ENCODE measurements around the gene MED16.

MED16 gene

DNA sequence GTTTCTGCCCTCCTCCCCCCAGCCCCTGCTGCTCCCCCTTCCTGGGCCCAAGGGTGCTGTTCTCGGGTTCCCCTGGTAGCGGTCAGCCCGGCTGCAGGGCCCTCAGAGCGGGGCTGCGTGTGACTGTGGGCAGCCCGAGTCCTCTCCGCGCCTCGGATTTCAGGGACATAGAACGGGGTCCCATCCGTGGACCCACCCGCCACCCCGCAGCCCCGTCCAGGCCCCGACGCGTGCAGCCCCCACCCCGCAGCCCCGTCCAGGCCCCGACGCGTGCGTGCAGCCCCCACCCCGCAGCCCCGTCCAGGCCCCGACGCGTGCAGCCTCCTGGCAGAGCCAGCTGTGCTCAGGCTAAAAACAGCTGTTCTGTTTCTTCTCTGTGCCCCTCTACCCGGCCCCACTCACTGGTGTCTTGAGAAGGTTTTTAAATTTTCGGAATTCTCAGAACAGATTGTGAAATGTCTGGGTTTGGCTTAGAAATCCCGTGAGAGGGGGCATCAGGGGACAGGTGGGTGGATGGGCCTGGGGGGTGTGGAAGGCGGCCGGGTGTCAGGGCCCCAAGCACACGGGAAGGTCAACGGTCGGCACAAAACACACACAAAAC is 57.7 kb downstream of the MED16 start:
- no peaks in the 10 kb centered on the region for H3K27me3 ChIP-seq (ENCODE audit: control insufficient read depth, insufficient read depth, low read length, poor library complexity, severe bottlenecking)
- H3K36me3 ChIP-seq (ENCODE audit: control insufficient read depth, insufficient read depth, low read length) = no peaks in the 10 kb centered on the region
- H3K4me3 ChIP-seq (ENCODE audit: insufficient read depth, low read depth, low read length) = no peak overlapping the region
- no peak overlapping the region for H3K27ac ChIP-seq (ENCODE audit: insufficient read depth, low read depth, low read length, poor library complexity, severe bottlenecking)
- 91 to 92% methylated on average over 36 of the region's 36 CpGs for WGBS, 2 experiments
- H3K9me3 ChIP-seq (ENCODE audit: control insufficient read depth, low read length) = no peaks in the 10 kb centered on the region
- no peaks in the 10 kb centered on the region for H3K4me1 ChIP-seq (ENCODE audit: control insufficient read depth, insufficient read depth, low read length)

DNA sequence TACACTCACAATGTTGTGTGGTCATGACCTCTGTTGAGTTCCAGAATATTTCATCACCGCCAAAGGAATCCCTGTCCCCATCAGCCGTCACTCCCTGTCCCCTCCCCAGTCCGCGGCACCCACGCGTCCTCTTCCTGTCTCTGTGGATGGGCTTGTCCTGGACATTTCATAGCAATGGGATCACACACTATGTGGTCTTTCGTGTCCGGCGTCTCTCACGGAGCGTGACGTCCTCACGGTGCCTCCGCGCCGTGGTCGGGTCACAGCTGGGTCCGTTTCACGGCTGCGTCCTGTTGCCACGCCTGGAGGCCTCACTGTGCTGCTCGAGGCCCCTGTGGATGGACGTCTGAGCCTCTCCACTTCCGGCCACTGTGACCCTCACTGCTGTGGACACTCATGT is 58.8 kb downstream of the MED16 start:
- Histone ChIP-seq H3K27ac (ENCODE audit: insufficient read depth, low read depth, low read length, poor library complexity, severe bottlenecking) (no peak overlapping the region), H3K36me3 (ENCODE audit: control insufficient read depth, insufficient read depth, low read length) (no peaks in the 10 kb centered on the region), H3K4me1 (ENCODE audit: control insufficient read depth, insufficient read depth, low read length) (no peaks in the 10 kb centered on the region), H3K4me3 (ENCODE audit: insufficient read depth, low read depth, low read length) (no peak overlapping the region), H3K27me3 (ENCODE audit: control insufficient read depth, insufficient read depth, low read length, poor library complexity, severe bottlenecking) (no peaks in the 10 kb centered on the region), H3K9me3 (ENCODE audit: control insufficient read depth, low read length) (no peaks in the 10 kb centered on the region)
- 93% methylated on average over 24 of the region's 24 CpGs for WGBS, 2 experiments

- 85 to 87% methylated on average over 38 of the region's 38 CpGs for WGBS, 2 experiments
- H3K36me3 ChIP-seq (ENCODE audit: control insufficient read depth, insufficient read depth, low read length) = no peaks in the 10 kb centered on the region
- no peak overlapping the region for H3K4me3 ChIP-seq (ENCODE audit: insufficient read depth, low read depth, low read length)
- no peaks in the 10 kb centered on the region for H3K9me3 ChIP-seq (ENCODE audit: control insufficient read depth, low read length)
- no peak overlapping the region for H3K27ac ChIP-seq (ENCODE audit: insufficient read depth, low read depth, low read length, poor library complexity, severe bottlenecking)
- no peaks in the 10 kb centered on the region for H3K27me3 ChIP-seq (ENCODE audit: control insufficient read depth, insufficient read depth, low read length, poor library complexity, severe bottlenecking)
- no peaks in the 10 kb centered on the region for H3K4me1 ChIP-seq (ENCODE audit: control insufficient read depth, insufficient read depth, low read length)
These were observed 61.3 kb downstream of the MED16 start for GRCh38 chr19:831407-832369.

GRCh38 chr19:829129-829758 is 63.7 kb downstream of the MED16 start:
- no peaks in the 10 kb centered on the region for H3K27me3 ChIP-seq (ENCODE audit: control insufficient read depth, insufficient read depth, low read length, poor library complexity, severe bottlenecking)
- H3K4me1 ChIP-seq (ENCODE audit: control insufficient read depth, insufficient read depth, low read length) = no peaks in the 10 kb centered on the region
- H3K4me3 ChIP-seq (ENCODE audit: insufficient read depth, low read depth, low read length) = no peak overlapping the region
- H3K9me3 ChIP-seq (ENCODE audit: control insufficient read depth, low read length) = no peaks in the 10 kb centered on the region
- WGBS, 2 experiments = 84 to 86% methylated on average over 18 of the region's 18 CpGs
- H3K27ac ChIP-seq (ENCODE audit: insufficient read depth, low read depth, low read length, poor library complexity, severe bottlenecking) = no peak overlapping the region
- no peaks in the 10 kb centered on the region for H3K36me3 ChIP-seq (ENCODE audit: control insufficient read depth, insufficient read depth, low read length)

DNA sequence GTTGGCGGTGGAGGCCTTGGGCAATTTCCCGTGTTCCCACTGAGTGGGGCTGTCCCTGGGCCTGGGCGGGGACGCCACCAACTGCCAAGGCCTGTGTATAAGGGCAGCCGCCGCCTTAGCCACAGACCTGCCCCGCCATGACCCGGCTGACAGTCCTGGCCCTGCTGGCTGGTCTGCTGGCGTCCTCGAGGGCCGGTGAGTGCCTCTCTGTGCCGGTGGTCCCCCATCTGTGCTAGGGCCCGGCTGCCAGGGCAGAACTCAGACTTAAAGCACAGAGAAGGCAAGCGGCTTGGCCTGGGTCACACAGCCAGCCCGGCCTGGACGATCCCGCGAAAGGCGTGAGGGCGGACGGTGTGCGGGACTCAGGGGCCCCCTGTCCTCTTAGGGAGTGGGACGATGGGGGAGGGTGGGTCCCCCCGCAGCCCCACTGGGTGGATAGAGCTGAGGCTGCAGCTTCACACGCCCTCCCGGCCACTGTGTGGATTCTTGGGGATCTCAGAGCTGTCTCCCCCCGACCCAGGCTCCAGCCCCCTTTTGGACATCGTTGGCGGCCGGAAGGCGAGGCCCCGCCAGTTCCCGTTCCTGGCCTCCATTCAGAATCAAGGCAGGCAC is 65.2 kb downstream of the MED16 start, which contains the start of gene AZU1:
Gene AZU1, plus strand, starts transcription at position 128 of the 612 bp plus-strand sequence. Its CDS starts 10 bp downstream, at position 138.
- no peaks in the 10 kb centered on the region for H3K36me3 ChIP-seq (ENCODE audit: control insufficient read depth, insufficient read depth, low read length)
- H3K4me3 ChIP-seq (ENCODE audit: insufficient read depth, low read depth, low read length) = no peak within 1 kb of the TSS
- no peaks in the 10 kb centered on the region for H3K9me3 ChIP-seq (ENCODE audit: control insufficient read depth, low read length)
- H3K27ac ChIP-seq (ENCODE audit: insufficient read depth, low read depth, low read length, poor library complexity, severe bottlenecking) = no peak within 1 kb of the TSS
- H3K4me1 ChIP-seq (ENCODE audit: control insufficient read depth, insufficient read depth, low read length) = peaks cover 8% of the 10 kb centered on the region
- H3K27me3 ChIP-seq (ENCODE audit: control insufficient read depth, insufficient read depth, low read length, poor library complexity, severe bottlenecking) = no peaks in the 10 kb centered on the region
- WGBS, 2 experiments = 86 to 89% methylated on average over 33 of the region's 33 CpGs

DNA sequence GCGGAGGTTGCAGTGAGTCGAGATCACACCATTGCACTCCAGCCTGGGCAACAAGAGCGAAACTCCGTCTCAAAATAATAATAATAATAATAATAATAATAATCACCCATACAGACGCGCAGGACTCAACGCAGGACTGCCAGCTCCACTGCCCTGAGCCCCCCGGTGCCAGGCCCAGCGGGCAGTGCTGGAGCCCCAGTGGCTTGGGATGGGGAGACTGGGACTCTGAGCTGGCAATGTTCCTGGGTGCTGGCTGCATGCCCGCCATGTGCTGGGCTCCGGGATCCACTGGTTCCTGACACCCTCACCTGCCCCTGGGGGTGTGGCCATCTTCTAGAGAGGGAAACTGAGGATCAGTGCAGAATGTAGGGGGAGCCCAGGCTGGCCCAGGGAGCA is 65.7 kb downstream of the MED16 start:
- Histone ChIP-seq H3K27me3 (ENCODE audit: control insufficient read depth, insufficient read depth, low read length, poor library complexity, severe bottlenecking) (no peaks in the 10 kb centered on the region), H3K9me3 (ENCODE audit: control insufficient read depth, low read length) (no peaks in the 10 kb centered on the region), H3K4me3 (ENCODE audit: insufficient read depth, low read depth, low read length) (no peak overlapping the region), H3K36me3 (ENCODE audit: control insufficient read depth, insufficient read depth, low read length) (no peaks in the 10 kb centered on the region), H3K27ac (ENCODE audit: insufficient read depth, low read depth, low read length, poor library complexity, severe bottlenecking) (no peak overlapping the region), H3K4me1 (ENCODE audit: control insufficient read depth, insufficient read depth, low read length) (peaks cover 8% of the 10 kb centered on the region)
- WGBS, 2 experiments = 96 to 97% methylated on average over 9 of the region's 11 CpGs

DNA sequence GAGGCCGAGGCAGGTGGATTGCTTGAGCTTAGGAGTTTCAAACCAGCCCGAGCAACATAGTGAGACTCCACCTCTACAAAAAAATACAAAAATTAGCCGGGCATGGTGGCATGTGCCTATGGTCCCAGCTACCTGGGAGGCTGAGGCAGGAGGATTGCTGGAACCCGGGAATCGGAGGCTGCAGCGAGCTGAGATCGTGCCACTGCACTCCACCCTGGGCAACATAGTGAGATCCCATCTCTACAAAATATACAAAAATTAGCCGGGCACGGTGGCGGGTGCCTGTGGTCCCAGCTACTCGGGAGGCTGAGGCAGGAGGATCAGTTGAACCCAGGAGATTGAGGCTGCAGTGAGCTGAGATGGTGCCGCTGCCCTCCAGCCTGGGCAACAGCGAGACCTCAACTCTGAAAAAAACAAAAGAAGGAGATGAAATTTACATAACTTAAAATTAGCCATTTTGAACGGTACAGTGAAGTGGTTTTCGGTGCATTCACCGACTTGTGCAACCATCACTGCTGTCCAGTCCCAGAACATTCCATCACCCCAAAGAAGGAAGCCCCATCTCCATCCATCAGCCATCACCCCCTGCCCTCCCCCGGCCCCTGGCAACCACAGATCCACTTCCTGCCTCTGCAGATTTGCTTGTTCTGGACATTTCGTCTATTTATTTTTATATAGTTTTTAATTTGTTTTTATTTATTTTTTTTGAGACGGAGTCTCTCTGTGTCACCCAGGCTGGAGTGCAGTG is 66.9 kb downstream of the MED16 start:
- no peaks in the 10 kb centered on the region for H3K9me3 ChIP-seq (ENCODE audit: control insufficient read depth, low read length)
- 92 to 93% methylated on average over 17 of the region's 19 CpGs for WGBS, 2 experiments
- H3K27ac ChIP-seq (ENCODE audit: insufficient read depth, low read depth, low read length, poor library complexity, severe bottlenecking) = no peak overlapping the region
- H3K36me3 ChIP-seq (ENCODE audit: control insufficient read depth, insufficient read depth, low read length) = no peaks in the 10 kb centered on the region
- no peak overlapping the region for H3K4me3 ChIP-seq (ENCODE audit: insufficient read depth, low read depth, low read length)
- peaks cover 8% of the 10 kb centered on the region for H3K4me1 ChIP-seq (ENCODE audit: control insufficient read depth, insufficient read depth, low read length)
- H3K27me3 ChIP-seq (ENCODE audit: control insufficient read depth, insufficient read depth, low read length, poor library complexity, severe bottlenecking) = no peaks in the 10 kb centered on the region

- Histone ChIP-seq H3K9me3 (ENCODE audit: control insufficient read depth, low read length) (no peaks in the 10 kb centered on the region), H3K36me3 (ENCODE audit: control insufficient read depth, insufficient read depth, low read length) (no peaks in the 10 kb centered on the region), H3K27me3 (ENCODE audit: control insufficient read depth, insufficient read depth, low read length, poor library complexity, severe bottlenecking) (no peaks in the 10 kb centered on the region), H3K4me3 (ENCODE audit: insufficient read depth, low read depth, low read length) (no peak overlapping the region), H3K4me1 (ENCODE audit: control insufficient read depth, insufficient read depth, low read length) (peaks cover 8% of the 10 kb centered on the region), H3K27ac (ENCODE audit: insufficient read depth, low read depth, low read length, poor library complexity, severe bottlenecking) (no peak overlapping the region)
- 89 to 90% methylated on average over 15 of the region's 15 CpGs for WGBS, 2 experiments
These were observed 68.1 kb downstream of the MED16 start for GRCh38 chr19:824885-825284.

DNA sequence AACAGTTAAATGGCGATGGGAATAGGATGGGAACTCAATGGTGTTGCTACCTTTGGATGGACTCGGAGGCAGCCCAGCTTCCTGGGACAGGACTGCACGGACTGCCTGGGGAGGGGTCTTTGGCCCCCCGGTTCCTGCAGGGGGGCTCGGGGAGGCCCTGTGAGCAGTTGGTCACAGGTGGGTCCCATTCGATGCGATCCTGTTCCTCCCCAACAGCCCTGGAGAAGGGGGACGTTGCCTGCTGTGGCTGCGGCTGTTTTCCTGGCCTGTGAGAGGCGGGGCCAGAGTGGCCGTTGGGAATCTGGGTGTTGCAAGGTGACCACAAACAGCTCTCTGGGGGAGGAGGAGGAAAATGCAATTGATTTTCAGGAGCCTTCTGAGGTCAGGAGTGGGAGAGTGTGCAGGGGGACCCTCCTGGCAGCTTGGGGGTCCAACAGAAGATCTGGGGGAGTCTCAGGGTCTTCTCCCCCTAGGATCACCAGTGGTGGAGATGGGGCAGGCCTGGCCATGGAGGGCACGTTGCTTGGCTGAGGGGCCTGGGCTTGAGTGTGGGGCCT is 69.3 kb downstream of the MED16 start:
- H3K36me3 ChIP-seq (ENCODE audit: control insufficient read depth, insufficient read depth, low read length) = no peaks in the 10 kb centered on the region
- no peaks in the 10 kb centered on the region for H3K27me3 ChIP-seq (ENCODE audit: control insufficient read depth, insufficient read depth, low read length, poor library complexity, severe bottlenecking)
- 59 to 62% methylated on average over 12 of the region's 12 CpGs for WGBS, 2 experiments
- H3K27ac ChIP-seq (ENCODE audit: insufficient read depth, low read depth, low read length, poor library complexity, severe bottlenecking) = no peak overlapping the region
- no peaks in the 10 kb centered on the region for H3K9me3 ChIP-seq (ENCODE audit: control insufficient read depth, low read length)
- H3K4me3 ChIP-seq (ENCODE audit: insufficient read depth, low read depth, low read length) = no peak overlapping the region
- H3K4me1 ChIP-seq (ENCODE audit: control insufficient read depth, insufficient read depth, low read length) = peaks cover 8% of the 10 kb centered on the region
